SU-DHL-6 (cell line): ENCODE data around the gene RNU1-3.
"Not testable (repeated sequence)": the region's sequence is repeated elsewhere in the genome, so short reads cannot be mapped to it uniquely, and the experiment has no call there.

Experiments
- H2AFZ ChIP-seq: fragments of 200-600 bp; sonication (generic); 2 replicates; pipeline ENCODE4 v1.6.1; 2014; ENCODE audit warnings: low read depth, mild to moderate bottlenecking, moderate library complexity, mixed read lengths, antibody characterized with exemption, low read length; ENCODE audit not compliant: severe bottlenecking
- H3F3A ChIP-seq: fragments of 200-600 bp; shearing (Covaris generic); 2 replicates; pipeline ENCODE4 v1.6.0; 2016; ENCODE audit warnings: antibody characterized with exemption, mild to moderate bottlenecking; ENCODE audit not compliant: insufficient read depth
- H3K27ac ChIP-seq: fragments of 200-600 bp; sonication (generic); 2 replicates; pipeline ENCODE4 v1.5.1; 2016; ENCODE audit warnings: low read depth, mild to moderate bottlenecking, low read length, moderate library complexity, mixed read lengths
- H3K27me3 ChIP-seq: fragments of 200-600 bp; sonication (generic), shearing (Covaris generic); 2 replicates; pipeline ENCODE4 v1.6.0; 2014; ENCODE audit warnings: mild to moderate bottlenecking, low read length
- H3K36me3 ChIP-seq: fragments of 200-600 bp; sonication (generic); 2 replicates; pipeline ENCODE4 v1.6.1; 2014; ENCODE audit warnings: mild to moderate bottlenecking, low read length, mixed read lengths
- H3K4me2 ChIP-seq: fragments of 300-600, 200-600 bp; shearing (Covaris generic), sonication (generic); 2 replicates; pipeline ENCODE4 v1.6.0; 2014; ENCODE audit warnings: low read length, low read depth, mild to moderate bottlenecking; ENCODE audit not compliant: poor library complexity, severe bottlenecking
- H3K4me3 ChIP-seq: fragments of 200-600 bp; sonication (generic); 2 replicates; pipeline ENCODE4 v1.5.1; 2014; ENCODE audit warnings: antibody characterized with exemption, low read length, mild to moderate bottlenecking, mixed read lengths; ENCODE audit not compliant: insufficient read depth, poor library complexity, severe bottlenecking
- H3K79me2 ChIP-seq: fragments of 200-600 bp; sonication (generic); 2 replicates; pipeline ENCODE4 v1.6.1; 2014; ENCODE audit warnings: mild to moderate bottlenecking, low read length, moderate library complexity; ENCODE audit not compliant: insufficient read depth
- H3K9ac ChIP-seq: fragments of 200-600 bp; sonication (generic); 2 replicates; pipeline ENCODE4 v1.7.0; 2014; ENCODE audit warnings: mild to moderate bottlenecking, low read length
- H3K9me2 ChIP-seq: fragments of 200-600 bp; sonication (generic); replicated peaks from 2 replicates; pipeline ENCODE4 v1.6.1; 2014; ENCODE audit warnings: low read length; ENCODE audit not compliant: insufficient read depth
- H3K9me3 ChIP-seq: fragments of 200-600 bp; sonication (generic); 2 replicates; pipeline ENCODE4 v1.6.1; 2014; ENCODE audit warnings: low read length, mixed read lengths; ENCODE audit not compliant: insufficient read depth
- H4K20me1 ChIP-seq: fragments of 200-600 bp; sonication (generic); 2 replicates; pipeline ENCODE4 v1.6.1; 2014; ENCODE audit warnings: low read depth, mild to moderate bottlenecking, antibody characterized with exemption, low read length, moderate library complexity, mixed read lengths

Gene RNU1-3

DNA sequence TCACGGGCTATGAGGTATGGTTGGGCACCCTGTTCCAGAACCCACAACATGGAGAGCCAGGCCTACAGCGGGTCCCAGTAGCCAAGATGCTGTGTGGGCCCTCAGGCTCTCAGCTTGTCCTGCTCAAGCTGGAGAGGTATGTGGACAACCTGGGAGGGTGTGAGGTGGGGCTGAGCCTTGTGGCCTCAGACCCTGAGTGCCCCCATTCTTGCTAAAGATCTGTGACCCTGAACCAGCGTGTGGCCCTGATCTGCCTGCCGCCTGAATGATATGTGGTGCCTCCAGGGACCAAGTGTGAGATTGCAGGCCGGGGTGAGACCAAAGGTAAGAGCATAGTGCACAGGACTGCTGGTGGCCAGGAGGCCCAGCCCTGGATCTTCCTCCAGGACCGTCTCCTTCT, 17.4 kb downstream of the RNU1-3 start:
- H2AFZ ChIP-seq, H3K9me3 ChIP-seq, H4K20me1 ChIP-seq, H3K4me2 ChIP-seq, H3K36me3 ChIP-seq, H3K27me3 ChIP-seq, H3K4me3 ChIP-seq, H3F3A ChIP-seq, H3K27ac ChIP-seq, H3K9me2 ChIP-seq, H3K9ac ChIP-seq, H3K79me2 ChIP-seq: not testable (repeated sequence)

- H3K79me2 ChIP-seq, H3K4me3 ChIP-seq, H2AFZ ChIP-seq, H3K4me2 ChIP-seq, H3K27ac ChIP-seq, H3K9me3 ChIP-seq, H3K9ac ChIP-seq, H3K27me3 ChIP-seq, H4K20me1 ChIP-seq, H3F3A ChIP-seq, H3K36me3 ChIP-seq, H3K9me2 ChIP-seq: not testable (repeated sequence)
Measured at GRCh38 chr1:16648756-16649155, 18.0 kb downstream of the RNU1-3 start.

- peaks cover 11% of the 10 kb centered on the region for H3K79me2 ChIP-seq
- not testable (repeated sequence) for H3K27me3 ChIP-seq, H4K20me1 ChIP-seq, H3K9me2 ChIP-seq, H3K4me3 ChIP-seq, H3K9me3 ChIP-seq, H2AFZ ChIP-seq, H3F3A ChIP-seq, H3K9ac ChIP-seq, H3K27ac ChIP-seq, H3K36me3 ChIP-seq, H3K4me2 ChIP-seq
Measured at GRCh38 chr1:16648250-16648649, 18.5 kb downstream of the RNU1-3 start.

DNA sequence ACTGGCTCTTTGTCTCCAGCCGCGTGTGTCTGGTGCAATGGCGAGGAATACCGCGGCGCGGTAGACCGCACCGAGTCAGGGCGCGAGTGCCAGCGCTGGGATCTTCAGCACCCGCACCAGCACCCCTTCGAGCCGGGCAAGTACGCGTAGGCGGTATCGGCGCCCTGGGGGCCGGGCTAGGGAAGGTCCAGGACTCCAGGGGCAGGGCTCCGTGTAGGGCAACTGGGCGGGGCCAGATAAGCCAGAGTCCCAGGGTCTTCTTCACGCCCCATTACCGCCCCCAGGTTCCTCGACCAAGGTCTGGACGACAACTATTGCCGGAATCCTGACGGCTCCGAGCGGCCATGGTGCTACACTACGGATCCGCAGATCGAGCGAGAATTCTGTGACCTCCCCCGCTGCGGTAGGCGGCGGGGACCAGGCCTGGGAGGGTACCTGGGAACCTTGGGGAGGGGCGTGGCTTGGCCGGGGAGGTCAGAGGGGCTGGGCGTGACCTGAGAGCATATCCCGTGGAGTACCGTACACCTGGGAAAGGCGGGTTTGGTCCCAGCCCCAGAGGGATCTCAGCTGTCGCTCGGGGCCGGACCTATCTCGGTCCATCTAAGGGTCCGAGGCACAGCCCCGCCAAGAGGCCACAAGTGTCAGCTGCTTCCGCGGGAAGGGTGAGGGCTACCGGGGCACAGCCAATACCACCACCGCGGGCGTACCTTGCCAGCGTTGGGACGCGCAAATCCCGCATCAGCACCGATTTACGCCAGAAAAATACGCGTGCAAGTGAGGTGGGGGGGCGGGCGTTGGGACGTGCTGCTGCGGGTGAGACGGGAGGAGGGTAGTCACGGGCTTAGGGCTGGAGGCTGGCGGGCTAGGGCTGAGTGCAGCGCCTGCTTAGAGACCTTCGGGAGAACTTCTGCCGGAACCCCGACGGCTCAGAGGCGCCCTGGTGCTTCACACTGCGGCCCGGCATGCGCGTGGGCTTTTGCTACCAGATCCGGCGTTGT, 19.3 kb downstream of the RNU1-3 start:
- not testable (repeated sequence) for H3K9ac ChIP-seq, H2AFZ ChIP-seq, H3K36me3 ChIP-seq, H3F3A ChIP-seq, H3K9me2 ChIP-seq, H3K4me3 ChIP-seq, H3K27me3 ChIP-seq, H4K20me1 ChIP-seq, H3K27ac ChIP-seq, H3K9me3 ChIP-seq, H3K4me2 ChIP-seq
- H3K79me2 ChIP-seq = peaks cover 17% of the 10 kb centered on the region

DNA sequence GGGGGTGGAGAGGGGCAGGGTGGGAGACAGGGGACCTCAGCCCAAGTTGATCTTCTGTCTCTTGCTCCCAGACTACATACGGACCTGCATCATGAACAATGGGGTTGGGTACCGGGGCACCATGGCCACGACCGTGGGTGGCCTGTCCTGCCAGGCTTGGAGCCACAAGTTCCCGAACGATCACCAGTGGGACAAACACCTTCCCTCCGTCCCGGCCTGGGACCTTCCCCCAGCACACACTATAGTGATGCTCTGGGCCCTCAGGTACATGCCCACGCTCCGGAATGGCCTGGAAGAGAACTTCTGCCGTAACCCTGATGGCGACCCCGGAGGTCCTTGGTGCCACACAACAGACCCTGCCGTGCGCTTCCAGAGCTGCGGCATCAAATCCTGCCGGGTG, 20.0 kb downstream of the RNU1-3 start:
- H3K9ac ChIP-seq, H2AFZ ChIP-seq, H3K4me2 ChIP-seq, H3K36me3 ChIP-seq, H3K9me2 ChIP-seq, H3F3A ChIP-seq, H3K27ac ChIP-seq, H4K20me1 ChIP-seq, H3K9me3 ChIP-seq, H3K4me3 ChIP-seq, H3K27me3 ChIP-seq: not testable (repeated sequence)
- H3K79me2 ChIP-seq = peaks cover 18% of the 10 kb centered on the region

GRCh38 chr1:16646061-16646664, 20.6 kb downstream of the RNU1-3 start:
- H3F3A ChIP-seq, H2AFZ ChIP-seq, H3K9me3 ChIP-seq, H3K27me3 ChIP-seq, H3K4me3 ChIP-seq, H3K9ac ChIP-seq, H3K36me3 ChIP-seq, H3K4me2 ChIP-seq, H4K20me1 ChIP-seq, H3K27ac ChIP-seq, H3K9me2 ChIP-seq: not testable (repeated sequence)
- H3K79me2 ChIP-seq = peaks cover 23% of the 10 kb centered on the region

DNA sequence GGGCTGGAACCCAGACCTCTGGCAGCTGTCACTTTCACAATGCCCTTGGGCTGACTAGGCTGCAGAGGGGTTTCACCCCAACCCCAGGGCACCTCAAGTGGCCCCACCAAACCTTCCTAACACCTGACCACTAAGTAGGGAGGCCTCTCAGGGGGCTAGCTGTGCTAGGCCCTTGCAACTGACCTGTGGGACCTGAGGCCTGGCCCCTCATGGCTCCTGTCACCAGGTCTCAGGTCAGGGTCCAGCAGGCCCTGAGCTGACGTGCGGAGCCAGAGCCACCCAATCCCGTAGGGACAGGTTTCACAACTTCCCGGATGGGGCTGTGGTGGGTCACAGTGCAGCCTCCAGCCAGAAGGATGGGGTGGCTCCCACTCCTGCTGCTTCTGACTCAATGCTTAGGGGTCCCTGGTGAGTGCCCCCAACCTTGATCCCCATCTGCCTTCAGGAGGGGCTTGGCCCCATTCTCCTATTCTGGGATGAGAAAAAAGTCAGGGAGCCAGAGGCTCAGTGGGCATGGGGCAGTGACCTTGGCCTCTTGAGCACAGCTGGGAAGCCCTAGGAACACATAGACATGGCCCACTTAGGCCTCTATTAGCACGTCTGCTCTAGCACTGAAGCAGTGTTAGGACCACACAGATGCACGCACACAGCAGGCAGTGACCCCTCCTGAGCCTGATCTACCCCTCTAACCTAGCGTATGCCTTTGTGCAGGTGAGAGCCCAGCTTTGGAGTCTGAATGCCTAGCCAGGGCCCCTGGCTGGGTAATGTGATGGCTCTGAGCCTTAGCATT, 21.3 kb downstream of the RNU1-3 start:
- Histone ChIP-seq H3K79me2 (peaks cover 27% of the 10 kb centered on the region), H3K27ac (peak overlapping the region; percentile 42; the same call in 1 of the 2 replicates), H3K4me2 (peak overlapping the region; percentile 65), H3K4me3 (peak overlapping the region; percentile 76), H2AFZ (peak overlapping the region; percentile 92), H3K9ac (peak overlapping the region; percentile 77)
- not testable (repeated sequence) for H3F3A ChIP-seq, H3K9me2 ChIP-seq, H3K36me3 ChIP-seq, H3K9me3 ChIP-seq, H4K20me1 ChIP-seq, H3K27me3 ChIP-seq
